Nucleus accumbens (tissue), 56 donors: ENCODE data around the gene TMEM259.

ENCODE experiments used
- DNase-seq, 56 donors: peaks; one replicate each; lab custom pipeline; 2025; lab: John Stamatoyannopoulos, UW

TMEM259 gene

DNA sequence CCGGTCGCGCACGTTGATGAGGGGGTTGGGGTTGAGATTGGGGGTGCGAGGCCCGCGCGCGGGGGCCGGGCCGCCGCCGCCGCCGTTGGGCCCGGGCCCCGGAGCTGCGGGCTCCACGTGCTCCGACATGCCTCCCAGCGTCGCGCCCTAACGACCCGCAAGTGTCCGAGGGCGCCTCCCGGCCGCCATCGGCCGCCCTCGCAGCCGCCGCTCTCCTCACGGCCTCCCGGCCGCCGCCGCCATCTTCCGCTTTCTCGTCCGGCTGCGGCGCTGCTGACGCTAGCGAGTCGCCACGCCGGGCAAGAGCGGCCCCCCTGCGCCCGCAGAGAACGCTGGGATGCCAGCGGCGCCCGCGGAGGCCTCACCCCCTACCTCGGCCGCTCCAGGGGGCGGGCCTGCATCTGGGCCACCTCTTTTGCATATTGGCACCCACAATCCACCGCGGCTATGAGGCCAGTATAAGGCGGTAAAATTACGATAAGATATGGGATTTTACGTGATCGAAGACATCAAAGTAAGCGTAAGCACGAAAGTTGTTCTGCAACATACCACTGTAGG lies at the start of gene TMEM259:
TSS of gene TMEM259 (minus strand) at position 256 of the 558 bp plus-strand sequence. CDS start at position 129, 127 bp downstream.
- DNase-seq, result peak; percentile 57 to 99 (median 94)

- no peak for DNase-seq
These were observed 49.6 kb upstream of the TMEM259 start for GRCh38 chr19:1070576-1070930.

DNA sequence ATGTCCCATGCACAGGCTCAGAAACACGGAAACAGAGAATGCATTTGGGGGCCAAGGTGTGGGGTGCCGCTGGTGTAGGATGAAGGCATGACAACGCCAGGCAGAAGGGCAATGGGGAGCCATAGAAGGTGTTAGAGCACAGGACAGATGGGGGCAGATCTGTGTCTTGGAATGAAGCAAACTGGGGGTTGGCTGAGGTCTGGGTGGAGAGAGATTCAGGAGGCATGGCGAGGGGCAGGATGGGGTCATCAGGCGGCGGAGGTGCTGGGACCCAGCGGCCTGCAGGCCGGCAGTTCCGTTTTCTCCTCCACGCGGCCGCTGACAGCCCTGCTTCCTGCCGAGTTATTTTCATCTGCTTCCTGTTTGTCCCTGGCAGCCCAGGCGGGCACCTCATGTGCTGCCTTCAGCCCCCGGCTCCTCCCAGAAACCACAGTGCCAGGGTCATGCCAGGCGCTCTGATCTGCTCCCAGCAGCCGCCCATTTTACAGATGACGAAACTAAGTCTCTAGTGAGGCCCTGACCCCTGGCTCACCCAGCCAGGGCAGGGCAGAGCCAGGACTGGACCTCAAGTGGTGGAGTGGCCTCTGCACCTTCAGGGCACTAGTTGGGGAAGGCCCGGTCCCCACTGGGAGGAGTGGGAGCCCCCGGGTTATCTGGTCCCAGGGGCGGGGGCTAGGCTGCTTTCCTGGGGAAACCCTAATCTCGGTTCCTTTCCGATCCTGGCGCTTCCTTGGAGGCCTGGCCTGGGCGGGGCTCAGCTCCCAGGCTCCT lies 48.3 kb upstream of the TMEM259 start:
- DNase-seq, result peak in 12 of 56 donors; percentile 5 to 53 (median 14)

- DNase-seq, result peak in 5 of 56 donors; percentile 5 to 33 (median 12)
These were observed 47.4 kb upstream of the TMEM259 start for GRCh38 chr19:1068009-1069001.

GRCh38 chr19:1067341-1067957 lies 46.5 kb upstream of the TMEM259 start:
- DNase-seq, result no peak

- peak in 1 of 56 donors; percentile 28 for DNase-seq
These were observed 45.9 kb upstream of the TMEM259 start, which contains the start of gene ARHGAP45 for GRCh38 chr19:1066748-1067340. ARHGAP45 (plus strand) TSS chr19:1067167; CDS start chr19:1067406, 239 bp downstream.

DNA sequence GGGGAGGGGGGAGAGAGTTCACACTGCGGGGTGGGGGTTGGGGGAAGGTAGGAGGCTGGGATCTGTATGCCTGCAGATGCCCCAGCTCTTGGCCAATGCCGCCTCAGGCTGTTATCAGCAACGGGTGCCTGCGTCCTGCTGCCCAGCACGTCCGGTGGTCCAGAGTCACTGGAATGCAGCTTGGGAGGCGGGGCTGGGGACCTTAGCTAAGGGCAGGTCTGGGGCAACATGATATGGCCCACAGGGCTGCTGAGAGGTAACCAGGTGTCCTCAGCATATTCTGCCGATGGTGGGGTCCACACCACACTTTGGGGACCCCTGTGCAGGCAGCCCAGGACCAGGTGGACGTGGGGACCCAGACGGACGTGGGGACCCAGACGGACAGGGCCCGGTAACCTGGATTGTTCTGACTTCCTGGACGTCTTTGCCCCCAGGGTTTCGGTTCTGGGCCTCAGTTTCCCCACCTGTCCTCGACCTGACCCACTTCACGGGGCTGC lies 45.4 kb upstream of the TMEM259 start:
- no peak for DNase-seq

DNA sequence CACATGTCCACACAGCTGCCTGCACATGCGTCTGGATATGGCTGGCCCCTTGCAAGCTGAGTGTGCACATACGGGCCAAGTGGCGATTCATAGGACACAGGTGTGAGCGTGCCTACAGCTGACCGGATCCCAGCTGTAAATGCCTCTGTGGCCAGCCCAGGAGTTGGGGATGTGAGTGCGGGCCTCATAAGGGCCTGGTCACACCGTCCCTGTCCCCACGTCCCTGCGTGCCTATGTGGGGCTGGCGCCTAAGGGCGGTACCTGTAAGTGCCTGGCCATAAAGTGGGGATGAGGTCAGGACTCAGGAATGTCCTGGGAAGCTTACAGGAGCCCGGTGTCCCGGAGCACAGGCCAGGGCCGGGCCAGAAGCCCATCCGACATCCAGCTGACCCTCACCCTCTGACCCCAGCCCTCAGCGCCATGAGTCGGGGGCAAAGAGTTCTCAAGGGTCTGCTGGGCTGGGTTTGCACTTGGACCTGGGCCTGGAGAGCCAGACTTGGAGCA lies 44.7 kb upstream of the TMEM259 start:
- DNase-seq, result no peak

- peak in 8 of 56 donors; percentile 5 to 38 (median 18) for DNase-seq
These were observed 44.0 kb upstream of the TMEM259 start for GRCh38 chr19:1064661-1065605.

- no peak for DNase-seq
These were observed 43.2 kb upstream of the TMEM259 start for GRCh38 chr19:1063909-1064660.

DNA sequence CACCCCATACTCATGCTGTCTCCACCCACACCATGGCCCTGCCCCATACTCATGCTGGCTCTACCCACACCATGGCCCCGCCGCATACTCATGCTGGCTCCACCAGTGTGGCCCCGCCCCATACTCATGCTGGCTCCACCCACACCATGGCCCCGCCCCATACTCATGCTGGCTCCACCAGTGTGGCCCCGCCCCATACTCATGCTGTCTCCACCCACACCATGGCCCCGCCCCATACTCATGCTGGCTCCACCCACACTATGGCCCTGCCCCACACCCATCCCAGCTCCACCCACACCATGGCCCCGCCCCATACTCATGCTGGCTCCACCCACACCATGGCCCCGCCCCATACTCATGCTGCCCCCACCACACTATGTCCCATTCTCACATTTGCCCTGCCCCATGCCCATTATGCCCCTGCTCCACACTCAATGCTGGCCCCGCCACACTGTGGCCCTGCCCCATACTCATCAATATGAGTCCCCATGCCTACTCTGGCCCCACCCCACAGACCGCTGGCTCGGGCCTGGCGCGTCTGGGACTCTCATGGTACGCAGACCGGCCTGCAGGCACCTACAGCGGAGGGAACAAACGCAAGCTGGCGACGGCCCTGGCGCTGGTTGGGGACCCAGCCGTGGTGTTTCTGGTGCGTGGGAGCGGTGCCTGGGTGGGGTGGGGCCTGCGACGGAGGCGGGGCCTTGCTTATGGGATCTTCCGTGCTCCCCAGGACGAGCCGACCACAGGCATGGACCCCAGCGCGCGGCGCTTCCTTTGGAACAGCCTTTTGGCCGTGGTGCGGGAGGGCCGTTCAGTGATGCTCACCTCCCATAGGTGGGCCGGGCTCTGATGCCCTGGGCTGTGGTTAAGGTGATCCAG lies 42.3 kb upstream of the TMEM259 start:
- DNase-seq, result peak in 1 of 56 donors; percentile 43

DNA sequence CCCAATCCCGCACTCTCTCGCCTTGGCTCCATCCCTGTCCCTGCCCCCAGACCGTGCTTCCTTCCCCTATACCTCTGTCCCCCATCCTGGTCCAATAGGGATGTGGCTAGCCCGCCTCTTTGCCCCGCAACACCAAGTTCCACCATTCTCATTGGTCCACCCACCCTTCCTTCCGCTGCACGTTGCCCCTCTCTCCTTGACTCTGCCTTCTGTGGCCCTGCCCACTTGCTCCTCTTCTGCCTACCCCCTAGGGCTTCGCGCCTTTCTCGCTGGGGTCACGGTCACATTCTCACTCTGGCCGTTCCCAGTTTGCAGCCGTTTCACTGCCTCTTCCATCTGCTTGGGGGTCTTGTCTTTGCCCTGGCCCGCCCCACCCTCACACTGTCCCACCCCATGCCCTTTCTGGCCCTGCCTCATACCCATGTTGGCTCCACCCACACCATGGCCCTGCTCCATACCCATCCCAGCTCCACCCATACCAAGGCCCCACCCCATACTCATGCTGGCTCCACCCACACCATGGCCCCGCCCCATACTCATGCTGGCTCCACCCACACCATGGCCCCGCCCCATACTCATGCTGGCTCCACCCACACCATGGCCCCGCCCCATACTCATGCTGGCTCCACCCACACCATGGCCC lies 41.6 kb upstream of the TMEM259 start:
- no peak for DNase-seq

DNA sequence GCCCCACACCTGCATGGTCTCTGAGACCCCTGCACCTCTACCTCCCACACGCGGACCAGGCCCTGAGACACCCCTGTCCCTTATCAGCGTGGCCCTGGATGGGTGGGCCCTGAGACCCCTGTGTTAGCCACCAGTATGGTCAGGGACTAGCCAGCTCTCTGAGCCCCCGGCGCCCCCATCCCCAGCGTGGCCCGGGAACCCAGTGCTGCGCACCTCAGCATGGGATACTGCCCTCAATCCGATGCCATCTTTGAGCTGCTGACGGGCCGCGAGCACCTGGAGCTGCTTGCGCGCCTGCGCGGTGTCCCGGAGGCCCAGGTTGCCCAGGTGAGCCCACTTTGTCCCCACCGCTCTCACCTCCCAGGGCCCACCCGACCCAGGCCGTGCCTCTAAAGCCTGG lies 41.1 kb upstream of the TMEM259 start:
- no peak for DNase-seq

- no peak for DNase-seq
These were observed 39.8 kb upstream of the TMEM259 start for GRCh38 chr19:1060689-1061088.

DNA sequence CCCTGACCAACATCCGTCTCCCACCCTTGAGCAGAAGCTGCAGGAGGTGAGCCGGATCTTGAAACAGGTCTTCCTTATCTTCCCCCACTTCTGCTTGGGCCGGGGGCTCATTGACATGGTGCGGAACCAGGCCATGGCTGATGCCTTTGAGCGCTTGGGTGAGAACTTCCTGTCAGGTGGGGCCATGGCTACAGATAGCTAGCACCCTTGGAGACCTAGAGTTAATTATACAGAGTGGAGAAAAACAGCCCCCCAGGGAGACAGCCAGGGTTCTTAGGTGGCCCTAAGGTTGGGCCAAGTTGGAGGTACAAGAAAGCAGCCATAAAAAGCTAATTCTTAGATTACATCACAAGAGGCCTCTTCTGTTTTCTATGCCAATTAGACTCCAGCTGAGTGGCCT lies 37.2 kb upstream of the TMEM259 start:
- DNase-seq, result no peak

GRCh38 chr19:1057176-1057855 lies 36.4 kb upstream of the TMEM259 start:
- no peak for DNase-seq
